K562 (cell line): ENCODE data around the gene UBASH3A. TPM values are rescaled to one million over a fixed set of nuclear protein-coding genes. Genes with fewer than 3 reads are reported as not detected.

Experiments used
- ATAC-seq: fragments of 200-7000 bp; cut with Tn5 transposase; 3 replicates; pipeline ENCODE4 v1.9.1; 2020; ENCODE audit warnings: moderate library complexity
- BruUV-seq: library from RNA; stranded (reverse); fragments of 400-500 nt; replicated peaks from 2 replicates; lab custom pipeline; 2021; lab: Mats Ljungman, UMichigan
- CTCF ChIA-PET: fragments of 300-600 bp; formaldehyde crosslinking; extraction: SDS; loops from one replicate; lab custom pipeline; 2021; ENCODE audit warnings: low intra/inter-chr PET ratio; lab: Yijun Ruan, JAX
- POLR2A ChIA-PET: fragments of 300-600, 350-650 bp; sonication (Branson Sonifier 250); formaldehyde crosslinking; extraction: SDS; loops from one replicate; lab custom pipeline; 2021; ENCODE audit warnings: antibody characterized with exemption, inconsistent platforms; lab: Yijun Ruan, JAX
- DNase-seq, 4 experiments: peaks; one replicate each; pipeline versions ENCODE4 v3.0.0 to v3.0.0-alpha.2; 2011 to 2018; ENCODE audit warnings: low spot score in 3 of 4, mixed read lengths in 3 of 4; ENCODE audit errors: extremely low read depth in 1 of 4
- FAIRE-seq: peaks from 2 replicates; lab custom pipeline; 2011; peaks lifted over from hg19 to GRCh38; lab: Jason Lieb, UNC
- H2AFZ ChIP-seq: 2 replicates; pipeline ENCODE4 v1.6.0; 2011; ENCODE audit warnings: low read depth, low read length, control low read depth, inconsistent platforms
- H3K27ac ChIP-seq: fragments of 200-600 bp; 3 replicates; pipeline ENCODE4 v1.8.0; 2011; ENCODE audit warnings: low read depth, mild to moderate bottlenecking, control low read depth, inconsistent platforms, low read length, moderate library complexity, mixed read lengths; ENCODE audit errors: extremely low read depth
- H3K27me3 ChIP-seq, 2 experiments: fragments of 300-600 bp in 1 of 2; 2 replicates in 1 of 2; 3 replicates in 1 of 2; pipeline versions ENCODE4 v1.6.0 to v1.8.0; 2011; ENCODE audit warnings: inconsistent platforms in 2 of 2, low read length in 2 of 2, mild to moderate bottlenecking in 1 of 2, mixed read lengths in 1 of 2, moderate library complexity in 1 of 2; ENCODE audit not compliant: control insufficient read depth in 2 of 2, insufficient read depth in 2 of 2
- H3K36me3 ChIP-seq: fragments of 300-600 bp; 3 replicates; pipeline ENCODE4 v1.8.0; 2011; ENCODE audit warnings: mild to moderate bottlenecking, low read length, inconsistent platforms; ENCODE audit not compliant: control insufficient read depth, insufficient read depth
- H3K4me1 ChIP-seq, 2 experiments: fragments of 200-600 bp in 1 of 2; replicated peaks in 1 of 2; 2 replicates in 1 of 2; 3 replicates in 1 of 2; pipeline versions ENCODE4 v1.5.1 to v1.8.0; 2011; ENCODE audit warnings: inconsistent platforms in 2 of 2, low read length in 2 of 2, mild to moderate bottlenecking in 1 of 2, mixed read lengths in 1 of 2, moderate library complexity in 1 of 2; ENCODE audit not compliant: control insufficient read depth in 2 of 2, insufficient read depth in 2 of 2
- H3K4me2 ChIP-seq: 2 replicates; pipeline ENCODE4 v1.6.1; 2011; ENCODE audit warnings: low read length, control low read depth, inconsistent platforms, mixed read lengths; ENCODE audit not compliant: insufficient read depth
- H3K4me3 ChIP-seq: fragments of 200-600 bp; sonication (generic), shearing (Covaris generic); 2 replicates; pipeline ENCODE4 v1.5.1; 2016; ENCODE audit warnings: control low read depth, inconsistent platforms
- H3K79me2 ChIP-seq: fragments of 200-600 bp; 3 replicates; pipeline ENCODE4 v1.8.0; 2011; ENCODE audit warnings: low read length, inconsistent platforms; ENCODE audit not compliant: control insufficient read depth, insufficient read depth
- H3K9ac ChIP-seq, 2 experiments: 2 replicates each; pipeline versions ENCODE4 v1.6.0 to v1.6.1; 2011; ENCODE audit warnings: low read depth in 2 of 2, low read length in 2 of 2, control low read depth in 1 of 2, inconsistent platforms in 1 of 2, mild to moderate bottlenecking in 1 of 2, mixed read lengths in 1 of 2; ENCODE audit not compliant: insufficient read depth in 1 of 2
- H3K9me1 ChIP-seq: one replicate; pipeline ENCODE4 v1.6.0; 2011; ENCODE audit warnings: inconsistent platforms, mild to moderate bottlenecking, low read length, moderate library complexity; ENCODE audit not compliant: control insufficient read depth, insufficient read depth
- H3K9me3 ChIP-seq: replicated peaks from 2 replicates; pipeline ENCODE4 v1.5.1; 2011; ENCODE audit warnings: low read depth, low read length, inconsistent platforms; ENCODE audit not compliant: control insufficient read depth, insufficient read depth
- H4K20me1 ChIP-seq: replicated peaks from 2 replicates; pipeline ENCODE4 v1.6.1; 2011; ENCODE audit warnings: low read length, inconsistent platforms, mixed read lengths; ENCODE audit not compliant: control insufficient read depth, insufficient read depth
- ERF ChIP-seq: fragments of 450-650 bp; formaldehyde crosslinking; IDR thresholded peaks from 2 replicates; pipeline ENCODE4 v1.4.0; 2020; ENCODE audit warnings: mild to moderate bottlenecking, mixed read lengths
- HEY1 ChIP-seq: fragments of 250-450 bp; sonication (Bioruptor Pico); IDR thresholded peaks from 2 replicates; pipeline ENCODE4 v1.5.0; 2020; ENCODE audit warnings: mild to moderate bottlenecking, moderate library complexity, borderline replicate concordance
- MBD2 ChIP-seq: sonication (generic); IDR thresholded peaks from 2 replicates; pipeline ENCODE4 v1.6.1; 2016; ENCODE audit warnings: low read depth, borderline replicate concordance
- MYNN ChIP-seq, 2 experiments: sonication (generic); formaldehyde crosslinking in 1 of 2; IDR thresholded peaks; 2 replicates each; pipeline versions ENCODE4 v1.5.0 to v1.6.1; 2016 to 2020; ENCODE audit warnings: antibody characterized with exemption in 1 of 2, missing genetic modification reagents in 1 of 2
- NUFIP1 ChIP-seq: fragments of 450-650 bp; IDR thresholded peaks from 2 replicates; pipeline ENCODE4 v1.6.1; 2018; ENCODE audit not compliant: partially characterized antibody
- POLR2A ChIP-seq: fragments of 450-650 bp; conservative IDR thresholded peaks from 2 replicates; pipeline ENCODE4 v1.6.1; 2016
- RAD21 ChIP-seq, 2 experiments: fragments of 250-450 bp in 1 of 2; fragments of 450-650 bp in 1 of 2; sonication (Bioruptor Pico) in 1 of 2; formaldehyde crosslinking in 1 of 2; IDR thresholded peaks in 1 of 2; conservative IDR thresholded peaks in 1 of 2; 2 replicates each; pipeline versions ENCODE4 v1.4.0 to v1.8.0; 2020 to 2022; ENCODE audit warnings: mild to moderate bottlenecking in 2 of 2, moderate library complexity in 1 of 2
- RHOXF2B ChIP-seq: fragments of 250-450 bp; sonication (Bioruptor Pico); conservative IDR thresholded peaks from 2 replicates; pipeline ENCODE4 v1.5.1; 2021
- SAFB2 ChIP-seq: fragments of 200-400 bp; formaldehyde crosslinking; IDR thresholded peaks from 2 replicates; pipeline ENCODE4 v1.6.1; 2018; ENCODE audit warnings: borderline replicate concordance, low read length, low read depth, moderate library complexity; ENCODE audit not compliant: severe bottlenecking
- TAF9B ChIP-seq: fragments of 450-650 bp; IDR thresholded peaks from 2 replicates; pipeline ENCODE4 v1.6.1; 2018; ENCODE audit warnings: mild to moderate bottlenecking; ENCODE audit not compliant: partially characterized antibody
- ZNF431 ChIP-seq: sonication (generic); formaldehyde crosslinking; IDR thresholded peaks from 2 replicates; pipeline ENCODE4 v1.8.0; 2022; ENCODE audit warnings: mild to moderate bottlenecking, missing genetic modification reagents
- ZNF644 ChIP-seq: fragments of 200-800 bp; sonication (Bioruptor generic); IDR thresholded peaks from 2 replicates; pipeline ENCODE4 v1.6.1; 2016; ENCODE audit warnings: low read depth, missing genetic modification characterization, missing compliant biosample characterization
- WGBS: fragments of 100-300 bp; shearing (Covaris generic); methylation state at CpG from one replicate; pipeline ENCODE4 v1.1.6; 2016; ENCODE audit warnings: low coverage, mixed read lengths; ENCODE audit not compliant: insufficient coverage; ENCODE audit errors: missing lambda C conversion rate; 5-methylcytosine and 5-hydroxymethylcytosine counted together
- in situ Hi-C: fragments of 300-500 bp; cut with MboI; formaldehyde crosslinking; loops from 4 replicates; pipeline ENCODE4 v1.15.0; 2018; ENCODE audit warnings: inconsistent platforms, mixed read lengths
- intact Hi-C: fragments of 100-400 bp; cut with micrococcal nuclease; formaldehyde crosslinking; loops from 2 replicates; pipeline ENCODE4 v1.14.2; 2022
- polyA plus RNA-seq, 8 experiments: library from polyadenylated mRNA; depleted of rRNA in 4 of 8; stranded (reverse) in 5 of 8; unstranded in 3 of 8; fragments of >200 nt; fragmentation: Nextera tagmentation in 2 of 8; fragmentation: Illumina TruSeq in 1 of 8; extraction: Ambion mirVana in 2 of 8; extraction: Trizol in 1 of 8; gene quantifications; 2 replicates each; pipeline versions ENCODE4 v1.2.1 to v1.2.3, GENCODE V29; 2011 to 2014; ENCODE audit warnings: inconsistent platforms in 1 of 8, missing spikeins in 1 of 8
- total RNA-seq, 7 experiments: library from RNA; depleted of rRNA in 6 of 7; stranded (reverse); fragments of >200 nt in 6 of 7; fragmentation: Illumina TruSeq in 2 of 7; extraction: Trizol in 2 of 7; gene quantifications; 2 replicates each; pipeline versions ENCODE4 v1.2.1 to v1.2.3, GENCODE V29; 2011 to 2021; ENCODE audit warnings: low replicate concordance in 1 of 7
- TF ChIP-seq, protein P1 (sequence below): fragments of 200-400 bp; formaldehyde crosslinking; IDR thresholded peaks from 2 replicates; pipeline ENCODE4 v1.6.1; 2017; ENCODE audit warnings: mild to moderate bottlenecking, low read depth, low read length, moderate library complexity
- TF ChIP-seq, protein P2 (sequence below): fragments of 450-650 bp; conservative IDR thresholded peaks from 2 replicates; pipeline ENCODE4 v1.6.1; 2016; ENCODE audit warnings: missing genetic modification characterization, low read depth, mild to moderate bottlenecking, missing compliant biosample characterization, moderate library complexity
- TF ChIP-seq, protein P3 (sequence below): fragments of 450-650 bp; formaldehyde crosslinking; IDR thresholded peaks from 2 replicates; pipeline ENCODE4 v1.4.0; 2022; ENCODE audit warnings: missing genetic modification characterization
- TF ChIP-seq, protein P4 (sequence below): fragments of 450-650 bp; IDR thresholded peaks from 2 replicates; pipeline ENCODE4 v1.6.1; 2018; ENCODE audit warnings: mild to moderate bottlenecking, low read depth; ENCODE audit not compliant: partially characterized antibody

UBASH3A gene
- total and polyA plus RNA-seq, 9 of the 15 experiments (the other 6 are each of a cell fraction or from before 2014, with no cell fraction given), result 0.23 to 1.8 (median 1.1) TPM

DNA sequence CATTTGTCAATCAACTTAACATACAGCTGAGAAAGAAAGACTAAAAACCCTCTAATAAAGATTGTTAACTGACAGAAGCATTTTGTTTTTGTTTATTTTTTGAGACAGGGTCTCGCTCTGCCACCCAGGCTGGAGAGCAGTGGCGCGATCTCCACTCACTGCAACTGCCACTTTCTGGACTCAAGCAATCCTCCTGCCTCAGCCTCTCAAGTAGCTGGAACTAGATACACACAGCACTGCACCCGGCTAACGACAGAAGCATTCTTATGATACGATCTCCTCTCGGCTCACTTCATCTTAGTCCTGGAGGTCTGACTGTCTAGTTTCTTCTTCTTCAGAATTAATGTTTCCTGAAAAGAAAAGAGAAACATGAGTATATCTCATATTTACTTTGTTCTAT lies 68.8 kb downstream of the UBASH3A start:
- POLR2A ChIA-PET, result interaction anchor here (1.1 kb wide), 1 partner anchor 13 kb away, joined by 3 read pairs; no protein-coding TSS in a partner anchor
- in situ Hi-C loops, result no loop called here
- intact Hi-C loops, result no loop called here

More for the DNA sequence above, 68.8 kb downstream of the UBASH3A start:
- no TSS peak for BruUV-seq
- CTCF ChIA-PET, result no interaction called here
- Histone ChIP-seq H3K4me1 (peaks cover 3 to 8% of the 10 kb centered on the region in 2 experiments; a peak in 3 of 5 replicates), H3K9me3 (no peaks in the 10 kb centered on the region), H4K20me1 (no peaks in the 10 kb centered on the region), H3K79me2 (no peaks in the 10 kb centered on the region), H3K4me2 (no peak overlapping the region), H3K27me3 (peaks cover 32 to 52% of the 10 kb centered on the region in 2 experiments), H3K27ac (no peak overlapping the region), H3K9me1 (no peaks in the 10 kb centered on the region), H2AFZ (no peak overlapping the region), H3K9ac (no peak overlapping the region)
- no peak for FAIRE-seq
- DNase-seq, result no peak
- WGBS, result 3% methylated on average over 7 of the region's 7 CpGs
- TF ChIP-seq, protein P1, sequence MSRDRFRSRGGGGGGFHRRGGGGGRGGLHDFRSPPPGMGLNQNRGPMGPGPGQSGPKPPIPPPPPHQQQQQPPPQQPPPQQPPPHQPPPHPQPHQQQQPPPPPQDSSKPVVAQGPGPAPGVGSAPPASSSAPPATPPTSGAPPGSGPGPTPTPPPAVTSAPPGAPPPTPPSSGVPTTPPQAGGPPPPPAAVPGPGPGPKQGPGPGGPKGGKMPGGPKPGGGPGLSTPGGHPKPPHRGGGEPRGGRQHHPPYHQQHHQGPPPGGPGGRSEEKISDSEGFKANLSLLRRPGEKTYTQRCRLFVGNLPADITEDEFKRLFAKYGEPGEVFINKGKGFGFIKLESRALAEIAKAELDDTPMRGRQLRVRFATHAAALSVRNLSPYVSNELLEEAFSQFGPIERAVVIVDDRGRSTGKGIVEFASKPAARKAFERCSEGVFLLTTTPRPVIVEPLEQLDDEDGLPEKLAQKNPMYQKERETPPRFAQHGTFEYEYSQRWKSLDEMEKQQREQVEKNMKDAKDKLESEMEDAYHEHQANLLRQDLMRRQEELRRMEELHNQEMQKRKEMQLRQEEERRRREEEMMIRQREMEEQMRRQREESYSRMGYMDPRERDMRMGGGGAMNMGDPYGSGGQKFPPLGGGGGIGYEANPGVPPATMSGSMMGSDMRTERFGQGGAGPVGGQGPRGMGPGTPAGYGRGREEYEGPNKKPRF, result no peak
- TF ChIP-seq ERF (CRISPR knock-in tag), result no peak
- TF ChIP-seq MBD2, result no peak
- TF ChIP-seq, protein P2, sequence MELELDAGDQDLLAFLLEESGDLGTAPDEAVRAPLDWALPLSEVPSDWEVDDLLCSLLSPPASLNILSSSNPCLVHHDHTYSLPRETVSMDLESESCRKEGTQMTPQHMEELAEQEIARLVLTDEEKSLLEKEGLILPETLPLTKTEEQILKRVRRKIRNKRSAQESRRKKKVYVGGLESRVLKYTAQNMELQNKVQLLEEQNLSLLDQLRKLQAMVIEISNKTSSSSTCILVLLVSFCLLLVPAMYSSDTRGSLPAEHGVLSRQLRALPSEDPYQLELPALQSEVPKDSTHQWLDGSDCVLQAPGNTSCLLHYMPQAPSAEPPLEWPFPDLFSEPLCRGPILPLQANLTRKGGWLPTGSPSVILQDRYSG (tag), result no peak
- no peak for TF ChIP-seq TAF9B
- TF ChIP-seq ZNF644 (tag), result no peak
- TF ChIP-seq SAFB2, result no peak
- no peak for TF ChIP-seq NUFIP1
- TF ChIP-seq MYNN (IDR thresholded peaks at IDR 0.05), result no peak
- no peak for TF ChIP-seq MYNN (CRISPR knock-in tag; IDR thresholded peaks at IDR 0.05)
- TF ChIP-seq RHOXF2B (CRISPR knock-in tag), result no peak
- TF ChIP-seq POLR2A, result no peak
- TF ChIP-seq, protein P3, sequence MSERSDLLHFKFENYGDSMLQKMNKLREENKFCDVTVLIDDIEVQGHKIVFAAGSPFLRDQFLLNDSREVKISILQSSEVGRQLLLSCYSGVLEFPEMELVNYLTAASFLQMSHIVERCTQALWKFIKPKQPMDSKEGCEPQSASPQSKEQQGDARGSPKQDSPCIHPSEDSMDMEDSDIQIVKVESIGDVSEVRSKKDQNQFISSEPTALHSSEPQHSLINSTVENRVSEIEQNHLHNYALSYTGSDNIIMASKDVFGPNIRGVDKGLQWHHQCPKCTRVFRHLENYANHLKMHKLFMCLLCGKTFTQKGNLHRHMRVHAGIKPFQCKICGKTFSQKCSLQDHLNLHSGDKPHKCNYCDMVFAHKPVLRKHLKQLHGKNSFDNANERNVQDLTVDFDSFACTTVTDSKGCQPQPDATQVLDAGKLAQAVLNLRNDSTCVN, result no peak
- no peak for TF ChIP-seq RAD21 (CRISPR knock-in tag; conservative IDR thresholded peaks at IDR 0.05 in 1 of 2, IDR thresholded peaks at IDR 0.05 in 1 of 2)
- no peak for TF ChIP-seq HEY1 (CRISPR knock-in tag)
- no peak for TF ChIP-seq ZNF431 (CRISPR knock-in tag)
- TF ChIP-seq, protein P4, sequence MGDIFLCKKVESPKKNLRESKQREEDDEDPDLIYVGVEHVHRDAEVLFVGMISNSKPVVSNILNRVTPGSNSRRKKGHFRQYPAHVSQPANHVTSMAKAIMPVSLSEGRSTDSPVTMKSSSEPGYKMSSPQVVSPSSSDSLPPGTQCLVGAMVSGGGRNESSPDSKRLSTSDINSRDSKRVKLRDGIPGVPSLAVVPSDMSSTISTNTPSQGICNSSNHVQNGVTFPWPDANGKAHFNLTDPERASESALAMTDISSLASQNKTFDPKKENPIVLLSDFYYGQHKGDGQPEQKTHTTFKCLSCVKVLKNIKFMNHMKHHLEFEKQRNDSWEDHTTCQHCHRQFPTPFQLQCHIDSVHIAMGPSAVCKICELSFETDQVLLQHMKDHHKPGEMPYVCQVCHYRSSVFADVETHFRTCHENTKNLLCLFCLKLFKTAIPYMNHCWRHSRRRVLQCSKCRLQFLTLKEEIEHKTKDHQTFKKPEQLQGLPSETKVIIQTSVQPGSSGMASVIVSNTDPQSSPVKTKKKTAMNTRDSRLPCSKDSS, result no peak
- TF ChIP-seq, all 486 proteins: peak for 0
- Histone ChIP-seq H3K36me3 (no peaks in the 10 kb centered on the region), H3K4me3 (no peak overlapping the region)
- ATAC-seq, result no peak
